GM12875 (cell line): ENCODE measurements around the gene KRT74.

Source experiments
- H3K4me3 ChIP-seq: one replicate; pipeline ENCODE4 v1.5.1; 2011; ENCODE audit warnings: low read depth, low read length, control low read depth
- CTCF ChIP-seq: IDR thresholded peaks from 2 replicates; pipeline ENCODE4 v1.5.1; 2011; ENCODE audit warnings: low read depth, mild to moderate bottlenecking, control low read depth, inconsistent platforms, low read length, moderate library complexity, borderline replicate concordance; ENCODE audit not compliant: insufficient read depth

KRT74 gene

GRCh38 chr12:52590021-52590420 is 16.4 kb upstream of the KRT74 start:
- no peak for TF ChIP-seq CTCF
- no peak overlapping the region for H3K4me3 ChIP-seq

GRCh38 chr12:52587563-52587962 is 13.9 kb upstream of the KRT74 start:
- no peak overlapping the region for H3K4me3 ChIP-seq
- no peak for TF ChIP-seq CTCF

GRCh38 chr12:52585946-52586345 is 12.3 kb upstream of the KRT74 start:
- no peak overlapping the region for H3K4me3 ChIP-seq
- no peak for TF ChIP-seq CTCF

GRCh38 chr12:52585066-52585465 is 11.4 kb upstream of the KRT74 start:
- no peak overlapping the region for H3K4me3 ChIP-seq
- no peak for TF ChIP-seq CTCF

- no peak overlapping the region for H3K4me3 ChIP-seq
- TF ChIP-seq CTCF = no peak
These were observed 10.6 kb upstream of the KRT74 start for GRCh38 chr12:52584156-52584682.

GRCh38 chr12:52582971-52583456 is 9.4 kb upstream of the KRT74 start:
- no peak overlapping the region for H3K4me3 ChIP-seq
- TF ChIP-seq CTCF = peak; percentile 57

- no peak for TF ChIP-seq CTCF
- H3K4me3 ChIP-seq = no peak overlapping the region
These were observed 8.8 kb upstream of the KRT74 start for GRCh38 chr12:52582486-52582885.
